ENCODE results near the gene REN. TPM values are rescaled to one million over a fixed set of nuclear protein-coding genes. Genes with fewer than 3 reads are reported as not detected.

REN gene
- total and polyA plus RNA-seq, 2 of the 13 experiments (the other 11 are each of a cell fraction or from before 2014, with no cell fraction given): not detected

DNA sequence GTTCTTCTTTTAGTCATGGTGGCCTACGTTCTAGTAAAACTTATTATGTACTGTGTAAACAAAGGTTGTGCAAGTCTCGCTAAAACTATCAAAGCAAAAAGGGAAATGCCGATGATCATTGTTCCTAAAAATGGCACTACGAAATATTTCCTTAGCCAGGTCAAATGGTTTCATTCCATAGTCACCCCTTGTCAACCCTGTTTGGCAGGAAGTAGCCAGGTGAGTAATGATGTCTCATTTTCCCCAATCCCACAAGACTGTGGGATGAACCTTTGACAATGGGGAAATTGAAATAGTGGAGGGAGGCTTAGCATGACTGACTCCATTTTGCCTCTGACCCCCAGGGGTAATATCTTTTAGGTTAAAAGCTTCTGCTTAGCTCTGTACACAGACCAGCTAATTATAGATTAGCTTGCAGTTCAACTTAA, 5.6 kb upstream of the REN start:
- ChIA-PET POLR2A (no interaction called here), CTCF (ENCODE audit: low intra/inter-chr PET ratio, low total read pairs) (no interaction called here)
- FAIRE-seq (no peak), ATAC-seq (0 out of 3 replicates have a peak, but pooled peaks have one; percentile 25), DNase-seq (ENCODE audit: low spot score) (peak; percentile 80)
- Histone ChIP-seq H3K9me3 (ENCODE audit: low read length) (peaks cover 25% of the 10 kb centered on the region), H3K27me3 (ENCODE audit: control insufficient read depth in 1 of 2, insufficient read depth in 2 of 2, low read length in 2 of 2) (0 out of 5 replicates have a peak, but pooled peaks cover 0 to 7% of the 10 kb centered on the region in 2 experiments), H2AFZ (ENCODE audit: low read length) (no peak overlapping the region), H4K20me1 (ENCODE audit: insufficient read depth, low read length) (no peaks in the 10 kb centered on the region), H3K4me2 (ENCODE audit: low read depth, low read length) (no peak overlapping the region), H3K27ac (ENCODE audit: extremely low read length, insufficient read depth, low read length) (no peak overlapping the region), H3K4me1 (ENCODE audit: insufficient read depth, low read length) (peaks cover 24% of the 10 kb centered on the region), H3K36me3 (replicated peaks in 1 of 2; ENCODE audit: control insufficient read depth in 1 of 2, insufficient read depth in 2 of 2, low read length in 2 of 2) (no peaks in the 10 kb centered on the region), H3K9ac (ENCODE audit: insufficient read depth, low read depth, low read length) (no peak overlapping the region), H3K4me3 (replicated peaks in 1 of 3; ENCODE audit: insufficient read depth in 1 of 3, low read depth in 2 of 3, low read length in 3 of 3) (no peak overlapping the region), H3K79me2 (ENCODE audit: insufficient read depth, low read length) (no peaks in the 10 kb centered on the region)
- BruUV-seq (replicated peaks): no TSS peak
- 1% methylated on average over 4 of the region's 4 CpGs for WGBS (ENCODE audit: low lambda C conversion rate)
- in situ Hi-C loops (cut with HindIII; ENCODE audit: extremely low pct_ligation_motif_present, low pct_unique_long_range_greater_than_20kb): no loop called here
- intact Hi-C loops (cut with micrococcal nuclease; ENCODE audit: unreplicated experiment): no loop called here
- no peak for TF ChIP-seq GTF3A (CRISPR knock-in tag; conservative IDR thresholded peaks at IDR 0.05)
- no peak for TF ChIP-seq ZNF460 (CRISPR knock-in tag; IDR thresholded peaks at IDR 0.05; ENCODE audit: borderline replicate concordance)
- no peak for TF ChIP-seq SYNCRIP (IDR thresholded peaks at IDR 0.05; ENCODE audit: insufficient read depth, low read depth, low read length)
- no peak for TF ChIP-seq ZNF432 (CRISPR knock-in tag; IDR thresholded peaks at IDR 0.05; ENCODE audit: borderline replicate concordance)
- TF ChIP-seq MED1 (CRISPR knock-in tag; IDR thresholded peaks at IDR 0.05): peak; percentile 24; the same call in 1 of the 2 replicates
- TF ChIP-seq GATAD2A (CRISPR knock-in tag; IDR thresholded peaks at IDR 0.05): peak; percentile 33; the same call in 1 of the 2 replicates
- 0 out of 2 replicates have a peak, but pooled peaks have one; percentile 14 for TF ChIP-seq ELF3 (CRISPR knock-in tag; IDR thresholded peaks at IDR 0.05)
- TF ChIP-seq KDM6A (CRISPR knock-in tag; IDR thresholded peaks at IDR 0.05; ENCODE audit: low read depth): no peak
- peak in 1 of 2 experiments; percentile 42; a peak in 1 of 4 replicates for TF ChIP-seq EP300 (IDR thresholded peaks at IDR 0.05; ENCODE audit: low read depth in 2 of 2, low read length in 2 of 2)
- no peak for TF ChIP-seq EP300 (CRISPR knock-in tag; IDR thresholded peaks at IDR 0.05; ENCODE audit: borderline replicate concordance)
- TF ChIP-seq FOXA1 (IDR thresholded peaks at IDR 0.05): no peak
- TF ChIP-seq FOXA1 (CRISPR knock-in tag; IDR thresholded peaks at IDR 0.05): peak; percentile 80
- TF ChIP-seq BORCS8-MEF2B (CRISPR knock-in tag; IDR thresholded peaks at IDR 0.05): no peak
- TF ChIP-seq KDM4B (CRISPR knock-in tag; IDR thresholded peaks at IDR 0.05): no peak
- no peak for TF ChIP-seq SAP130 (CRISPR knock-in tag; IDR thresholded peaks at IDR 0.05; ENCODE audit: low read depth)
- TF ChIP-seq ZNF20 (CRISPR knock-in tag; IDR thresholded peaks at IDR 0.05): no peak
- no peak for TF ChIP-seq ZC3H4 (CRISPR knock-in tag; IDR thresholded peaks at IDR 0.05; ENCODE audit: borderline replicate concordance)
- 0 out of 2 replicates have a peak, but pooled peaks have one; percentile 33 for TF ChIP-seq ZNF317 (CRISPR knock-in tag; IDR thresholded peaks at IDR 0.05)
- TF ChIP-seq POLR2AphosphoS2 (IDR thresholded peaks at IDR 0.05; ENCODE audit: low read depth, low read length): no peak
- no peak for TF ChIP-seq FOXP1 (IDR thresholded peaks at IDR 0.05)
- TF ChIP-seq FOXP1 (CRISPR knock-in tag; IDR thresholded peaks at IDR 0.05): 0 out of 2 replicates have a peak, but pooled peaks have one; percentile 7
- TF ChIP-seq PCBP1 (IDR thresholded peaks at IDR 0.05; ENCODE audit: borderline replicate concordance, low read depth, low read length): no peak
- TF ChIP-seq, protein P1, sequence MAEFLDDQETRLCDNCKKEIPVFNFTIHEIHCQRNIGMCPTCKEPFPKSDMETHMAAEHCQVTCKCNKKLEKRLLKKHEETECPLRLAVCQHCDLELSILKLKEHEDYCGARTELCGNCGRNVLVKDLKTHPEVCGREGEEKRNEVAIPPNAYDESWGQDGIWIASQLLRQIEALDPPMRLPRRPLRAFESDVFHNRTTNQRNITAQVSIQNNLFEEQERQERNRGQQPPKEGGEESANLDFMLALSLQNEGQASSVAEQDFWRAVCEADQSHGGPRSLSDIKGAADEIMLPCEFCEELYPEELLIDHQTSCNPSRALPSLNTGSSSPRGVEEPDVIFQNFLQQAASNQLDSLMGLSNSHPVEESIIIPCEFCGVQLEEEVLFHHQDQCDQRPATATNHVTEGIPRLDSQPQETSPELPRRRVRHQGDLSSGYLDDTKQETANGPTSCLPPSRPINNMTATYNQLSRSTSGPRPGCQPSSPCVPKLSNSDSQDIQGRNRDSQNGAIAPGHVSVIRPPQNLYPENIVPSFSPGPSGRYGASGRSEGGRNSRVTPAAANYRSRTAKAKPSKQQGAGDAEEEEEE (CRISPR knock-in tag; IDR thresholded peaks at IDR 0.05; ENCODE audit: borderline replicate concordance): no peak
- TF ChIP-seq ZBTB14 (CRISPR knock-in tag; IDR thresholded peaks at IDR 0.05): no peak
- no peak for TF ChIP-seq HOXD1 (CRISPR knock-in tag; IDR thresholded peaks at IDR 0.05)
- peak; percentile 72; the same call in 1 of the 2 replicates for TF ChIP-seq ETV5 (CRISPR knock-in tag; IDR thresholded peaks at IDR 0.05; ENCODE audit: borderline replicate concordance)

Data from HepG2 (cell line).